Placental epithelial cell (primary cell): ENCODE data around the gene AHCYL2. TPM values are rescaled to one million over a fixed set of nuclear protein-coding genes. Genes with fewer than 3 reads are reported as not detected.

Experiments used
- small RNA-seq: library from RNA; depleted of rRNA; stranded (forward); fragments of <200 nt; gene quantifications from one replicate; pipeline ENCODE3, GENCODE V24; 2012
- total RNA-seq: library from RNA; depleted of rRNA; stranded (reverse); fragments of >200 nt; gene quantifications from 2 replicates; pipeline ENCODE4 v1.2.3, GENCODE V29; 2012

Gene AHCYL2
- total RNA-seq, result 9.0 and 10.4 TPM in 2 replicates

GRCh38 chr7:129224251-129225205, at the start of gene AHCYL2:
TSS of gene AHCYL2 (plus strand) at chr7:129225030.

GRCh38 chr7:129188372-129188891, 36.4 kb upstream of the AHCYL2 start, which contains the start of gene SMO:
TSS of gene SMO (plus strand) at chr7:129188633. CDS start at chr7:129189152, 519 bp downstream.

GRCh38 chr7:129433847-129434674, 209.2 kb downstream of the AHCYL2 start, which contains the start of gene STRIP2:
TSS of gene STRIP2 (plus strand) at chr7:129434432. CDS start at chr7:129434473, 41 bp downstream.

Small RNAs within 50 kb of the gene (small RNA-seq; reads per million reads assigned to genes)
- gene AC009244.1 (not detected), gene SNRPGP3 (not detected)

Other genes with a start within 250 kb of the AHCYL2 start
- 49.9 and 57.2 TPM in 2 replicates for gene TNPO3, start 169.9 kb upstream of the AHCYL2 start, total RNA-seq
- under 0.01 and 0.65 TPM in 2 replicates for gene TSPAN33, start 80.3 kb upstream of the AHCYL2 start, total RNA-seq
- gene SMO, start 36.4 kb upstream of the AHCYL2 start, total RNA-seq, result 12.3 and 26.7 TPM in 2 replicates
- 1.3 and 1.6 TPM in 2 replicates for gene STRIP2, start 209.4 kb downstream of the AHCYL2 start, total RNA-seq